Measurements from ENCODE around the gene CCDC149.

DNA sequence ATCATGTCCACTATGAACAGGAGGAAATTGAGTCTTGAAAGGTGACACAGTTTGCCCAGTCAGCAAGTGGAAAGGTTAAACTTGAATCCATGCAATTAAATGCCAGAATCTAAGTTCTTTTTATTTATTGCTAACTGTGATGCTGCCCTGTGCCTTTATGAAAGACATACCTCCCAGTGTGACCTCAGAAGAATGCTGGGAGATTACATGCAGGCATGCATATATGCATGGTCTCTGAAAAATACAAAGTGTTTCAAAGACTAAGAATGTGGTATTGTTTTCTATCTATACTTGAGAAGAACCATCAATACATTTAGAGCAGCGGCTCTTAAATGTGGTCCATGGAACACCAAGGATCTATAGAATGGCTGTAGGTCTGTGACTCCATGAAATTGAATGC, 45.6 kb downstream of the CCDC149 start:
- TF ChIP-seq, protein P1, sequence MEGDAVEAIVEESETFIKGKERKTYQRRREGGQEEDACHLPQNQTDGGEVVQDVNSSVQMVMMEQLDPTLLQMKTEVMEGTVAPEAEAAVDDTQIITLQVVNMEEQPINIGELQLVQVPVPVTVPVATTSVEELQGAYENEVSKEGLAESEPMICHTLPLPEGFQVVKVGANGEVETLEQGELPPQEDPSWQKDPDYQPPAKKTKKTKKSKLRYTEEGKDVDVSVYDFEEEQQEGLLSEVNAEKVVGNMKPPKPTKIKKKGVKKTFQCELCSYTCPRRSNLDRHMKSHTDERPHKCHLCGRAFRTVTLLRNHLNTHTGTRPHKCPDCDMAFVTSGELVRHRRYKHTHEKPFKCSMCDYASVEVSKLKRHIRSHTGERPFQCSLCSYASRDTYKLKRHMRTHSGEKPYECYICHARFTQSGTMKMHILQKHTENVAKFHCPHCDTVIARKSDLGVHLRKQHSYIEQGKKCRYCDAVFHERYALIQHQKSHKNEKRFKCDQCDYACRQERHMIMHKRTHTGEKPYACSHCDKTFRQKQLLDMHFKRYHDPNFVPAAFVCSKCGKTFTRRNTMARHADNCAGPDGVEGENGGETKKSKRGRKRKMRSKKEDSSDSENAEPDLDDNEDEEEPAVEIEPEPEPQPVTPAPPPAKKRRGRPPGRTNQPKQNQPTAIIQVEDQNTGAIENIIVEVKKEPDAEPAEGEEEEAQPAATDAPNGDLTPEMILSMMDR (IDR thresholded peaks at IDR 0.05; ENCODE audit: extremely low read depth in 1 of 2, insufficient read depth in 1 of 2, low read depth in 1 of 2, low read length in 2 of 2): no peak
- TF ChIP-seq MYC (IDR thresholded peaks at IDR 0.05; ENCODE audit: low read depth, low read length) (no peak), POLR2A (IDR thresholded peaks at IDR 0.05; ENCODE audit: low read depth, low read length) (no peak)
- TF ChIP-seq, protein P2, sequence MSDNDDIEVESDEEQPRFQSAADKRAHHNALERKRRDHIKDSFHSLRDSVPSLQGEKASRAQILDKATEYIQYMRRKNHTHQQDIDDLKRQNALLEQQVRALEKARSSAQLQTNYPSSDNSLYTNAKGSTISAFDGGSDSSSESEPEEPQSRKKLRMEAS (IDR thresholded peaks at IDR 0.05; ENCODE audit: insufficient read depth, insufficient read length): no peak

All from endothelial cell of umbilical vein (primary cell).